Measurements from ENCODE around the gene DISC1. TPM values are rescaled to one million over a fixed set of nuclear protein-coding genes. Genes with fewer than 3 reads are reported as not detected.
A peak's percentile ranks its signal among the peaks of the same experiment; 100 is the strongest.

DISC1 gene
- total RNA-seq, 4 donors from 2014 or later = 3.3 to 11.4 (median 4.2) TPM

GRCh38 chr1:231931846-231932454 lies 305.4 kb downstream of the DISC1 start:
- Histone ChIP-seq H3K4me3 (no peak overlapping the region), H3K36me3 (no peaks in the 10 kb centered on the region), H3K27ac (peak overlapping the region in 2 of 4 donors; percentile 49 to 67), H3K4me1 (peaks cover 35 to 67% (median 43%) of the 10 kb centered on the region in 3 donors), H3K9me3 (peaks cover 0 to 8% (median 5%) of the 10 kb centered on the region in 3 donors), H3K27me3 (no peaks in the 10 kb centered on the region)
- intact Hi-C loops (cut with DNase I) = no loop called here
- WGBS, 2 donors = 76 to 88% methylated on average over 4 of the region's 4 CpGs
- no peak for TF ChIP-seq POLR2A (IDR thresholded peaks at IDR 0.05)
- TF ChIP-seq, protein P1, sequence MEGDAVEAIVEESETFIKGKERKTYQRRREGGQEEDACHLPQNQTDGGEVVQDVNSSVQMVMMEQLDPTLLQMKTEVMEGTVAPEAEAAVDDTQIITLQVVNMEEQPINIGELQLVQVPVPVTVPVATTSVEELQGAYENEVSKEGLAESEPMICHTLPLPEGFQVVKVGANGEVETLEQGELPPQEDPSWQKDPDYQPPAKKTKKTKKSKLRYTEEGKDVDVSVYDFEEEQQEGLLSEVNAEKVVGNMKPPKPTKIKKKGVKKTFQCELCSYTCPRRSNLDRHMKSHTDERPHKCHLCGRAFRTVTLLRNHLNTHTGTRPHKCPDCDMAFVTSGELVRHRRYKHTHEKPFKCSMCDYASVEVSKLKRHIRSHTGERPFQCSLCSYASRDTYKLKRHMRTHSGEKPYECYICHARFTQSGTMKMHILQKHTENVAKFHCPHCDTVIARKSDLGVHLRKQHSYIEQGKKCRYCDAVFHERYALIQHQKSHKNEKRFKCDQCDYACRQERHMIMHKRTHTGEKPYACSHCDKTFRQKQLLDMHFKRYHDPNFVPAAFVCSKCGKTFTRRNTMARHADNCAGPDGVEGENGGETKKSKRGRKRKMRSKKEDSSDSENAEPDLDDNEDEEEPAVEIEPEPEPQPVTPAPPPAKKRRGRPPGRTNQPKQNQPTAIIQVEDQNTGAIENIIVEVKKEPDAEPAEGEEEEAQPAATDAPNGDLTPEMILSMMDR (IDR thresholded peaks at IDR 0.05) = peak in 4 of 6 experiments; percentile 31 to 84 (median 53)
- DNase-seq = no peak

- no peak overlapping the region for H3K27ac ChIP-seq
These were observed 307.4 kb downstream of the DISC1 start for GRCh38 chr1:231933711-231934626.

DNA sequence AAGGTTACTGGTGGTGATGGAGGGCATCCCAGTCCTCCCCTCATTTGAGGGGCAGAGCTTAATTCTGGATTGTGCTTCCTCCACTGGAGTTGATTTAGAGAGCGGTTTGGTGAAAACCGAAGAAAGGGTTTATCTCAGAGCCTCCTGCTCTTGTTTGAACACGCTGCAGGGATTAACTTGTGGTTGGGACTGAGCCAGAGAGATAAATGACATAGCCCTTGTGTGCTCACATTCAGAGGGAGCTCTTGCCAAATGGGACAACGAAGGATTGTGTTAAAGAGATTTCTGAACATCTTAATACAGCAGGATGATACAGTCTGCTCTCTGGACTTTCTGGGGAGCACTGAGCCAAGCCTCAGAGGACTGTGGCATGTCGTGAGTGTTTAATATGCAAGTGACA lies 308.2 kb downstream of the DISC1 start:
- peak overlapping the region in 2 of 4 donors; percentile 0 to 37 for H3K27ac ChIP-seq
- TF ChIP-seq POLR2A (IDR thresholded peaks at IDR 0.05) = no peak
- TF ChIP-seq, protein P1 (IDR thresholded peaks at IDR 0.05) = no peak
- intact Hi-C loops (cut with DNase I) = no loop called here
- H3K9me3 ChIP-seq = peaks cover 0 to 8% (median 5%) of the 10 kb centered on the region in 3 donors
- H3K4me1 ChIP-seq = peaks cover 30 to 70% (median 46%) of the 10 kb centered on the region in 3 donors
- no peak overlapping the region for H3K4me3 ChIP-seq
- H3K27me3 ChIP-seq = no peaks in the 10 kb centered on the region
- no peaks in the 10 kb centered on the region for H3K36me3 ChIP-seq
- DNase-seq = no peak
- WGBS, 2 donors = 33 to 47% methylated on average over 3 to 4 of the region's 5 CpGs

More at GRCh38 chr1:231933711-231934626, 307.4 kb downstream of the DISC1 start:
- TF ChIP-seq, protein P1 (IDR thresholded peaks at IDR 0.05) = no peak
- TF ChIP-seq POLR2A (IDR thresholded peaks at IDR 0.05) = no peak
- Histone ChIP-seq H3K4me3 (no peak overlapping the region), H3K36me3 (no peaks in the 10 kb centered on the region), H3K9me3 (peaks cover 0 to 8% (median 5%) of the 10 kb centered on the region in 3 donors), H3K27me3 (no peaks in the 10 kb centered on the region), H3K4me1 (peaks cover 39 to 78% (median 48%) of the 10 kb centered on the region in 3 donors)
- 73% methylated on average over 15 of the region's 15 CpGs for WGBS, 2 donors
- intact Hi-C loops (cut with DNase I) = no loop called here
- no peak for DNase-seq

DNA sequence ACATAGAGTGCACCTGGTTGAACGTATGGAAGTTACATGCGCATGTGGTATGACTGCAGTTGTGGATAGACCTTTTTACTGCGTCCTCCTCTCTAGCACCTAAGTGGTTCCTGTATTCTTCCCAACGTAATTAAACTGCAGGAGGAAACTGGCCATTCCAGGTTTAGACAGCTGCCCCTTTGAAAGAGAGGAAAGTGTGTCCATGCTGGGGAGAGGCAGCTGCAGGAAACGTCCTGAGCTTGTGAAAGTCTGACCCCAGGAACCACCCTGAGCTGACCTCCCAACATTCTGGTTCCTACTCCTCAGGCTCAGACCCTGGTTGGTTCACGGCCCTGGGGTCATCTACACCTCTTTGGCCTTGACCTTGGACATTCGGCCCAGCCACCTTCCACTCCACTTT lies 309.3 kb downstream of the DISC1 start:
- 78 to 90% methylated on average over 6 to 7 of the region's 7 CpGs for WGBS, 2 donors

More for the DNA sequence above, 309.3 kb downstream of the DISC1 start:
- H3K27me3 ChIP-seq = no peaks in the 10 kb centered on the region
- TF ChIP-seq POLR2A (IDR thresholded peaks at IDR 0.05) = no peak
- TF ChIP-seq, protein P1 (IDR thresholded peaks at IDR 0.05) = no peak
- intact Hi-C loops (cut with DNase I) = no loop called here
- H3K4me3 ChIP-seq = no peak overlapping the region
- no peak for DNase-seq
- no peaks in the 10 kb centered on the region for H3K36me3 ChIP-seq
- peaks cover 20 to 62% (median 35%) of the 10 kb centered on the region in 3 donors for H3K4me1 ChIP-seq
- H3K27ac ChIP-seq = peak overlapping the region in 3 of 4 donors; percentile 8 to 73 (median 67)
- H3K9me3 ChIP-seq = peaks cover 0 to 8% (median 5%) of the 10 kb centered on the region in 3 donors
